Stimulated activated effector memory CD8-positive, alpha-beta T cell treated with anti-CD3 and anti-CD28 coated beads, Interleukin-12 subunit alpha, Interleukin-12 subunit beta, amount 100 ng/mL, for 72 hours (primary cell): ENCODE measurements around the gene KCNIP4.

Source experiments
- ATAC-seq: fragments of 150-1000 bp; cut with Tn5 transposase; 2 replicates; pipeline ENCODE4 v1.10.0; 2021
- DNase-seq, 2 donors: peaks; one replicate each; pipeline ENCODE4 v3.0.0; 2021 to 2022; ENCODE audit warnings: low spot score in 2 of 2
- H3K27ac Mint-ChIP-seq: one replicate; pipeline ENCODE4 v1.8.0; 2022; ENCODE audit warnings: mild to moderate bottlenecking, mixed read lengths
- H3K36me3 Mint-ChIP-seq: one replicate; pipeline ENCODE4 v1.8.0; 2022; ENCODE audit warnings: mild to moderate bottlenecking, mixed read lengths
- H3K4me1 Mint-ChIP-seq: one replicate; pipeline ENCODE4 v1.8.0; 2022; ENCODE audit warnings: mixed read lengths
- H3K4me3 Mint-ChIP-seq: one replicate; pipeline ENCODE4 v1.8.0; 2022; ENCODE audit warnings: mild to moderate bottlenecking, mixed read lengths
- H3K9me3 Mint-ChIP-seq: one replicate; pipeline ENCODE4 v1.8.0; 2022; ENCODE audit warnings: mixed read lengths

KCNIP4 gene

GRCh38 chr4:21512353-21512752, 436.2 kb downstream of the KCNIP4 start:
- no peaks in the 10 kb centered on the region for H3K36me3 Mint-ChIP-seq
- no peak for DNase-seq
- no peak overlapping the region for H3K4me3 Mint-ChIP-seq
- peaks cover 7% of the 10 kb centered on the region for H3K9me3 Mint-ChIP-seq
- H3K4me1 Mint-ChIP-seq, result no peaks in the 10 kb centered on the region
- no peak overlapping the region for H3K27ac Mint-ChIP-seq
- ATAC-seq, result no peak

GRCh38 chr4:21507439-21507838, 441.1 kb downstream of the KCNIP4 start:
- no peak for DNase-seq
- Mint-ChIP-seq H3K27ac (no peak overlapping the region), H3K36me3 (no peaks in the 10 kb centered on the region), H3K4me3 (no peak overlapping the region), H3K9me3 (peaks cover 4% of the 10 kb centered on the region), H3K4me1 (no peaks in the 10 kb centered on the region)
- no peak for ATAC-seq

- no peak for DNase-seq
- Mint-ChIP-seq H3K27ac (no peak overlapping the region), H3K4me1 (no peaks in the 10 kb centered on the region), H3K9me3 (no peaks in the 10 kb centered on the region), H3K36me3 (no peaks in the 10 kb centered on the region), H3K4me3 (no peak overlapping the region)
- ATAC-seq, result no peak
These were observed 457.9 kb downstream of the KCNIP4 start for GRCh38 chr4:21490682-21491081.

GRCh38 chr4:21476757-21477156, 471.8 kb downstream of the KCNIP4 start:
- no peak for DNase-seq
- no peaks in the 10 kb centered on the region for H3K36me3 Mint-ChIP-seq

GRCh38 chr4:21474195-21474594, 474.4 kb downstream of the KCNIP4 start:
- no peak overlapping the region for H3K4me3 Mint-ChIP-seq
- no peak overlapping the region for H3K27ac Mint-ChIP-seq
- peaks cover 3% of the 10 kb centered on the region for H3K9me3 Mint-ChIP-seq
- no peak for DNase-seq
- ATAC-seq, result no peak
- H3K36me3 Mint-ChIP-seq, result no peaks in the 10 kb centered on the region
- H3K4me1 Mint-ChIP-seq, result no peaks in the 10 kb centered on the region

More at GRCh38 chr4:21476757-21477156, 471.8 kb downstream of the KCNIP4 start:
- Mint-ChIP-seq H3K27ac (no peak overlapping the region), H3K4me3 (no peak overlapping the region), H3K9me3 (peaks cover 3% of the 10 kb centered on the region), H3K4me1 (no peaks in the 10 kb centered on the region)
- ATAC-seq, result no peak

- H3K36me3 Mint-ChIP-seq, result no peaks in the 10 kb centered on the region
- no peak overlapping the region for H3K27ac Mint-ChIP-seq
- H3K4me1 Mint-ChIP-seq, result no peaks in the 10 kb centered on the region
- ATAC-seq (no peak), DNase-seq (no peak)
- H3K9me3 Mint-ChIP-seq, result peaks cover 2% of the 10 kb centered on the region
- H3K4me3 Mint-ChIP-seq, result no peak overlapping the region
These were observed 478.0 kb downstream of the KCNIP4 start for GRCh38 chr4:21470535-21470934.

- Mint-ChIP-seq H3K9me3 (peaks cover 2% of the 10 kb centered on the region), H3K27ac (no peak overlapping the region), H3K36me3 (no peaks in the 10 kb centered on the region), H3K4me1 (no peaks in the 10 kb centered on the region), H3K4me3 (no peak overlapping the region)
- ATAC-seq (no peak), DNase-seq (no peak)
These were observed 478.9 kb downstream of the KCNIP4 start for GRCh38 chr4:21469438-21470300.

- no peak overlapping the region for H3K4me3 Mint-ChIP-seq
- ATAC-seq, result no peak
These were observed 481.0 kb downstream of the KCNIP4 start for GRCh38 chr4:21467551-21467950.

GRCh38 chr4:21457086-21457840, 491.3 kb downstream of the KCNIP4 start:
- no peaks in the 10 kb centered on the region for H3K4me1 Mint-ChIP-seq
- H3K36me3 Mint-ChIP-seq, result no peaks in the 10 kb centered on the region
- ATAC-seq (no peak), DNase-seq (no peak)
- H3K9me3 Mint-ChIP-seq, result peaks cover 12% of the 10 kb centered on the region
- no peak overlapping the region for H3K27ac Mint-ChIP-seq
- H3K4me3 Mint-ChIP-seq, result no peak overlapping the region

More at GRCh38 chr4:21467551-21467950, 481.0 kb downstream of the KCNIP4 start:
- peaks cover 5% of the 10 kb centered on the region for H3K9me3 Mint-ChIP-seq
- no peak for DNase-seq
- H3K36me3 Mint-ChIP-seq, result no peaks in the 10 kb centered on the region
- no peak overlapping the region for H3K27ac Mint-ChIP-seq
- no peaks in the 10 kb centered on the region for H3K4me1 Mint-ChIP-seq

- no peaks in the 10 kb centered on the region for H3K4me1 Mint-ChIP-seq
- no peaks in the 10 kb centered on the region for H3K36me3 Mint-ChIP-seq
- no peak for DNase-seq
- no peak overlapping the region for H3K27ac Mint-ChIP-seq
- ATAC-seq, result no peak
- H3K9me3 Mint-ChIP-seq, result peaks cover 6% of the 10 kb centered on the region
- no peak overlapping the region for H3K4me3 Mint-ChIP-seq
These were observed 493.7 kb downstream of the KCNIP4 start for GRCh38 chr4:21454831-21455230.

GRCh38 chr4:21454201-21454600, 494.4 kb downstream of the KCNIP4 start:
- Mint-ChIP-seq H3K9me3 (peaks cover 6% of the 10 kb centered on the region), H3K27ac (no peak overlapping the region), H3K4me3 (no peak overlapping the region), H3K36me3 (no peaks in the 10 kb centered on the region), H3K4me1 (no peaks in the 10 kb centered on the region)
- DNase-seq, result no peak
- ATAC-seq, result no peak

GRCh38 chr4:21452931-21453330, 495.6 kb downstream of the KCNIP4 start:
- no peak overlapping the region for H3K27ac Mint-ChIP-seq
- no peak for DNase-seq
- no peaks in the 10 kb centered on the region for H3K36me3 Mint-ChIP-seq
- no peak for ATAC-seq
- H3K9me3 Mint-ChIP-seq, result peaks cover 6% of the 10 kb centered on the region
- no peaks in the 10 kb centered on the region for H3K4me1 Mint-ChIP-seq
- no peak overlapping the region for H3K4me3 Mint-ChIP-seq

GRCh38 chr4:21451032-21451431, 497.5 kb downstream of the KCNIP4 start:
- no peak for DNase-seq

GRCh38 chr4:21450331-21450730, 498.2 kb downstream of the KCNIP4 start:
- Mint-ChIP-seq H3K27ac (no peak overlapping the region), H3K4me3 (no peak overlapping the region), H3K4me1 (no peaks in the 10 kb centered on the region), H3K9me3 (no peaks in the 10 kb centered on the region), H3K36me3 (no peaks in the 10 kb centered on the region)
- no peak for DNase-seq
- ATAC-seq, result no peak

More at GRCh38 chr4:21451032-21451431, 497.5 kb downstream of the KCNIP4 start:
- Mint-ChIP-seq H3K27ac (no peak overlapping the region), H3K4me1 (no peaks in the 10 kb centered on the region), H3K36me3 (no peaks in the 10 kb centered on the region), H3K4me3 (no peak overlapping the region), H3K9me3 (no peaks in the 10 kb centered on the region)
- no peak for ATAC-seq

GRCh38 chr4:21447301-21448054, 501.1 kb downstream of the KCNIP4 start:
- no peak overlapping the region for H3K27ac Mint-ChIP-seq
- H3K4me1 Mint-ChIP-seq, result no peaks in the 10 kb centered on the region
- peaks cover 3% of the 10 kb centered on the region for H3K9me3 Mint-ChIP-seq
- ATAC-seq, result no peak
- DNase-seq, result no peak
- H3K4me3 Mint-ChIP-seq, result no peak overlapping the region
- H3K36me3 Mint-ChIP-seq, result no peaks in the 10 kb centered on the region
